Activated CD8-positive, alpha-beta T cell treated with anti-CD3 and anti-CD28 coated beads, Interleukin-2, amount 10 ng/mL, durations not matched to agents 7 days and 5 days (primary cell): Measurements from ENCODE around the gene CLTCL1. TPM values are rescaled to one million over a fixed set of nuclear protein-coding genes. Genes with fewer than 3 reads are reported as not detected.
"Not testable (repeated sequence)": the region's sequence is repeated elsewhere in the genome, so short reads cannot be mapped to it uniquely, and the experiment has no call there.

Experiments used
- ATAC-seq: fragments of 150-1000 bp; cut with Tn5 transposase; one replicate; pipeline ENCODE4 v1.10.0; 2021; ENCODE audit warnings: moderate library complexity
- CTCF ChIA-PET: fragments of 350-600 bp; sonication (Branson Sonifier 250); formaldehyde crosslinking; loops from one replicate; lab custom pipeline; 2021; ENCODE audit warnings: antibody characterized with exemption; lab: Charles Lee
- POLR2A ChIA-PET: fragments of 350-600 bp; sonication (Branson Sonifier 250); formaldehyde crosslinking; loops from one replicate; lab custom pipeline; 2021; ENCODE audit warnings: antibody characterized with exemption; lab: Charles Lee
- DNase-seq: peaks from one replicate; pipeline ENCODE4 v3.0.0-alpha.2; 2020
- H3K27ac Mint-ChIP-seq: one replicate; pipeline ENCODE4 v1.8.0; 2021; ENCODE audit warnings: mild to moderate bottlenecking, mixed read lengths
- H3K27me3 Mint-ChIP-seq: one replicate; pipeline ENCODE4 v1.8.0; 2021; ENCODE audit warnings: low read depth, mixed read lengths
- H3K36me3 Mint-ChIP-seq: one replicate; pipeline ENCODE4 v1.8.0; 2021; ENCODE audit warnings: low read depth, mixed read lengths
- H3K4me1 Mint-ChIP-seq: one replicate; pipeline ENCODE4 v1.8.0; 2021; ENCODE audit warnings: low read depth, mixed read lengths
- H3K4me3 Mint-ChIP-seq: one replicate; pipeline ENCODE4 v1.8.0; 2021; ENCODE audit warnings: mild to moderate bottlenecking, mixed read lengths
- H3K9me3 Mint-ChIP-seq: one replicate; pipeline ENCODE4 v1.8.0; 2022; ENCODE audit warnings: mixed read lengths; ENCODE audit not compliant: insufficient read depth
- total RNA-seq, 2 experiments: library from RNA; stranded (reverse); gene quantifications; one replicate each; pipeline ENCODE4 v1.2.3, GENCODE V29; 2021

Gene CLTCL1
- total RNA-seq, 2 experiments from 2014 or later, result 0.44 to 0.58 TPM

DNA sequence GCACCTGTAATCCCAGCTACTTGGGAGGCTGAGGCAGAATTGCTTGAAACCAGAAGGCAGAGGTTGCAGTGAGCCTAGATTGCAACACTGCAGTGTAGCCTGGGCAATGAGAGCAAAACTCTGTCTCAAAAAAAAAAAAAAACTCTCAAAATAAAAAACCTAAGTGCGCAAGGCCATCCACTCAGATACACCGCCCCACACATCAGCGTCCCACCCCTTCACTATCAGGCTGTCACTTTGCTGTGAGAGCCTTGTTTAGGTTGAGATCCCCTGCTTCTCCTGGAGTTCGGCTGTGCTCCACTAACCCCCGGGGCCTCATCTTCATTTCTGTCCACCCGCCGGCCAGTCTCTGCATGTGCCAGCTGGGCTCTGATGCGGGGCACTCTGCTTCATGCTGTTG is 125.1 kb downstream of the CLTCL1 start:
- no peak overlapping the region for H3K27ac Mint-ChIP-seq
- no peak overlapping the region for H3K4me3 Mint-ChIP-seq
- no peaks in the 10 kb centered on the region for H3K9me3 Mint-ChIP-seq
- H3K4me1 Mint-ChIP-seq, result peaks cover 13% of the 10 kb centered on the region
- no peaks in the 10 kb centered on the region for H3K36me3 Mint-ChIP-seq
- CTCF ChIA-PET, result no interaction called here
- POLR2A ChIA-PET, result no interaction called here
- DNase-seq (no peak), ATAC-seq (no peak)
- H3K27me3 Mint-ChIP-seq, result peaks cover 35% of the 10 kb centered on the region

DNA sequence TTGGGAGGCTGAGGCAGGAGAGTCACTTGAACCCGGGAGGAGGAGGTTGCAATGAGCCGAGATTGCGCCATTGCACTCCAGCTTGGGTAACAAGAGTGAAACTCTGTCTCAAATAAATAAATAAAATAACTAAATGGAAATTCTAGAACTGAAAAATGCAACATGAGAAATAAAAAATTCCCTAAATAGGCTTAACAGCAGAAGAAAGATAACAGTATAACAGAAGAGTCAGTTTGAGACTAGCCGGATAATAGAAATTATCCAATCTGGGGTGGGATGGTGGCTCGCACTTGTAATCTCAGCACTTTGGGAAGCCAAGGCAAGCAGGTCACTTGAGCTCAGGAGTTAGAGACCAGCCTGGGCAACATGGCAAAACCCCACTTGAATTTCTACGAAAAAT is 127.1 kb downstream of the CLTCL1 start:
- Mint-ChIP-seq H3K4me1 (peaks cover 4% of the 10 kb centered on the region), H3K9me3 (no peaks in the 10 kb centered on the region), H3K36me3 (no peaks in the 10 kb centered on the region), H3K27me3 (peaks cover 24% of the 10 kb centered on the region), H3K27ac (no peak overlapping the region), H3K4me3 (no peak overlapping the region)
- ATAC-seq, result no peak
- ChIA-PET POLR2A (no interaction called here), CTCF (no interaction called here)
- no peak for DNase-seq

DNA sequence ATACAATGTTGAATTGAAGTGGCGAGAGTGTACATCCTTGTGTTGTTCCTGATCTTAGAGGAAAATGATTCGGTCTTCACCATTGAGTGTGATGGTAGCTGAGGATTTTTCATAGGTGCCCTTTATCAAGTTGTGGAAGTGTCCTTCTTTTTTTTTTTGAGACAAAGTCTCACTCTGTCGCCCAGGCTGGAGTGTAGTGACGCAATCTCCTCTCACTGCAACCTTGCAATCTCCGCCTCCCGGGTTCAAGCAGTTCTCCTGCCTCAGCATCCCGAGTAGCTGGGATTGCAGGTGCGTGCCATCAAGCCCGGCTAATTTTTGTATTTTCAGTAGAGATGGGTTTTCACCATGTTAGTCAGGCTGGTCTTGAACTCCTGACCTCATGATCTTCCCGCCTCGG is 132.9 kb downstream of the CLTCL1 start:
- not testable (repeated sequence) for H3K36me3 Mint-ChIP-seq, H3K4me3 Mint-ChIP-seq, H3K27me3 Mint-ChIP-seq, H3K27ac Mint-ChIP-seq, ATAC-seq, H3K4me1 Mint-ChIP-seq, H3K9me3 Mint-ChIP-seq, DNase-seq
- CTCF ChIA-PET, result interaction anchor here (0.7 kb wide), 1 partner anchor 53 kb away, joined by 3 read pairs; no protein-coding TSS in a partner anchor
- POLR2A ChIA-PET, result interaction anchor here (0.8 kb wide), 1 partner anchor 26 kb away, joined by 3 read pairs; no protein-coding TSS in a partner anchor

DNA sequence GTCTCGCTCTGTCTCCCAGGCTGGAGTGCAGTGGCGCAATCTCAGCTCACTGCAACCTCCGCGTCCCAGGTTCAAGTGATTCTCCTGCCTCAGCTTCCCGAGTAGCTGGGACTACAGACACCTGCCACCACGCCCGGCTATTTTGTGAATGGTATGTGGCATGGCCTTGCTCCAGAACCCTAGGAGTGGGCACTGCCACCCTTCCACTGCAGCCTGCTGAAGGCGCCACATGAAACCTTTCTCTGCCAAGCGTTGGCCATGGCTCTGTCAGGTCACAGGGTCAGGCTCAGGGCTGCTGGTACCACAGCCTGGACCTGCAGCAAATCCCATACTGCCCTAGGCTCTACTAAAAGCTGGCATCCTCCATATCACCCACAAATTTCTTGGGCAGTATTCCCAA is 135.4 kb downstream of the CLTCL1 start:
- H3K9me3 Mint-ChIP-seq, DNase-seq, ATAC-seq, H3K36me3 Mint-ChIP-seq, POLR2A ChIA-PET, H3K4me1 Mint-ChIP-seq, H3K27ac Mint-ChIP-seq, H3K4me3 Mint-ChIP-seq: not testable (repeated sequence)
- peaks cover 24% of the 10 kb centered on the region for H3K27me3 Mint-ChIP-seq
- CTCF ChIA-PET, result interaction anchor here (2.8 kb wide), 1 partner anchor 12 kb away, joined by 16 read pairs; the partner anchor contains the start of gene ESS2

DNA sequence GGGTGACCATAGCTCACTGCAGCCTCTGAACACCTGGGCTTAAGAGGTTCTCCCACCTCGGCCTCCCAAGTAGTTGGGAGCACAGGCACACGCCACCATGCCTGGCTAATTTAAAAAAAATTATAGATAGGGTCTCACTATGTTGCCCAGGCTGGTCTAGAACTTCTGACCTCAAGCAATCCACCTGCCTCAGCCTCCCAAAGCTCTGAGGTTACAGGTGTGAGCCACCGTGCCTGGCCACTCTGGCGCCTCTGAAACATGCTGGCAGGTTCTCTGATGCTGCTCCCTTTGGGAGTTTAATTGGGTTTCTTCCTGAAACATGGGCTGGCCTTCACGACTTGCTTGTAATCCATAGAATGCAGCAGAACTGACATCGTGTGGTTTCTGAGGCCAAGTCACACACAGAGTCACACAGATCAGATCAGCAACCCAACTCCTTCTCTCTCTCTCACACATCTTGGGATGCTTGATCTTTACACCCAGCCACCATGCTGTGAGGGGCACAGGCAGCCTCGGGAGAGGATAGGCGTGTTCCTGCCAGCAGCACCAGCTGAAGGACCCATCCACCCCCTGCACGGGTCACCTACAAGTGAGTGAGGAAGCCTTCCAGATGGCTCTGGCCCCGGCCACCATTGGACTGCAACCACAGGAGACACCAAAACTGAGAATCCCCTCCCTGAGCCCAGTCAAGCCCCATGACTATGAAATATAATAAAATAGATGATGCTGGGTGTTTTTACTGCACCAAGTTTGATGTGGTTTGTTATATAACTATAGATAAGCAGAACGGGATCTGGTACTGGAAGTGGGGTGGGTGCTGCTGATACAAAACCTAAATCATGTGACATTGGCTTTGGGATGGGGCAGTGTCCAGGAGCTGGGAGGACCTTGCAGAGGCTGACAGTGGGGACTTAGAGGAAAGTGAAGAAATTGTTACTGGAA is 138.3 kb downstream of the CLTCL1 start:
- Mint-ChIP-seq H3K9me3 (no peaks in the 10 kb centered on the region), H3K36me3 (peaks cover 3% of the 10 kb centered on the region), H3K4me1 (peaks cover 4% of the 10 kb centered on the region), H3K27ac (no peak overlapping the region), H3K4me3 (no peak overlapping the region), H3K27me3 (peaks cover 30% of the 10 kb centered on the region)
- no peak for ATAC-seq
- no peak for DNase-seq
- ChIA-PET CTCF (no interaction called here), POLR2A (no interaction called here)

DNA sequence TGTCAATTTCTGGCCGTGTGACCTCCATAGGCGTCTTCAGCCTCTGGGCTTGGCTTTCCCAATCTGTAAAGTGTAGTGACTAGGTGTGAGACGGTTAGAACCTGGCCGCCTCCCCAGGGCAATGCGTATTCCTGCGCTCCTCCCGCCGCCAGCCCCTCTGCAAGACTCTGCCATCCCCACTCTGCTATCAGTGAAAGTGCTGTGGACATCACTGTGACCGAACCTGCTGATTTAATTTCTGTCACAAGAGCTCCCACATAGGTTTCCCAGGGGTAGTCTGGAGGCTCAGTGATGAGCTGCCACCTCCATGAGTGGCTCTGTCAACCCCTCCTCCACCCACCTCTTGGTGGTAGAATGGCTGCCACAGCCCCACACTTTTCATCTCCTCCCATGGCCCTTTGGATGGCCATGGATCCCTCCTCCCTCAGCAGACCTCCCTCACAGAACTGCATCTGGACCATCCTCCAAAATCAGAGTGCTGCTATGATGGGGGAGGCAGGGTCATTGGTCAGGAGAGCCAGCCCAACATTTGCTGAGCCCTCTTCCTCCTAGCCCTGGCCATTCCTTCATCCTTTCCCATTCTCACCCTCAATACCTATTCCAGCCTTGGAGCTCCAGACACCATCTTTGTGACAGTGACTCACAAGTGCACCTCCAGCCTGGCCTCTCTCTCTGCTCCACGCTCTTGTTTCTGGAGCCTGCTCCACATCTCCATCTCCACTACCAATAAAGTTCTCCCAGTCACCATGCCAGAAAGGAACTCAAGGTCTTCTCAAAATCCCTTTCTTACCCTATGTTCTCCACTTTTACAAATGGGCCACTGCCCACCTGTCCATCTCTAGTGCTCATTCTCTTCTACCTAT is 140.0 kb downstream of the CLTCL1 start:
- no peak overlapping the region for H3K27ac Mint-ChIP-seq
- no peak for ATAC-seq

DNA sequence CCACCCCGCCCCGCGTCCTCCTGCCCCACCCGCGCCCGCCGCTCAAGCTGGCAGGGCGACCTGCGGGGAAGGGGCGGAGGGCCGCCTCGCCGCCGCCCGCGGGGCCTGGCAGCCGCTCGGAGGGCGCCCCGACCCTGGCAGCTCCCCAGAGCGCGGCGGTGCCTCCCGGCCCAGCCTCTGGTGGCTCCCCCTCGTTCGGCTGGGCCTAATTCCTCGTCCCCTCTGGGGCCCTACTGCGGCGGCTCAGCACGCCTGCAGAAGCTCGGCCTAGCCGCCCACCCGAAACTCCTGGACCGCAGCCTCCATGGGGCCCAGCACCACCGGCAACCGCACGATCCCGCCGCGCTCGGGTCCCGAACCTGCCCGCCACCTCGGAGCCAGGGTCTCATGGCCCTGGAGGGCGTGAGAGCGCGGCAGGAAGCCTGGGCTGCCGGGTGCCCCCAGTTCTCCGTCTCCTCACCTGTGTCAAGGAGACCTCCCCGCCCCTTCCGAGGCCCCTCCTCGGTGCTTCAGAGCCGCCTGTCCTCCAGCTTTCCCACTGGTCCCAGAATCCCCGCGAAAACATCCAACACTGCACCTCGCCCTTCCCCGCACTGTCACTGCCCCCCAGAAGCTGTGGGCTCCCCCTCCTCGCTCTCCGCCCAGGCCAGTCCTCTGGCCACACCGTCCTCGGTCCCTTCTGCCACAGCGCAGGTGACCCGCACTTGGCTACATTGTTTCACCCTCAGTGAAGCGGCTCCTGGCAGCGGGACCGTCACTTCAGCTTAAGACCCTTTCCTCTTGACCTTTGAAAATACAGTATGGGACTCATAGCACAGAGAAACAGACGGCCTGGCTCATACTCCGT is 140.8 kb downstream of the CLTCL1 start:
- Mint-ChIP-seq H3K36me3 (peaks cover 3% of the 10 kb centered on the region), H3K4me3 (peak overlapping the region; percentile 55), H3K27me3 (peaks cover 45% of the 10 kb centered on the region), H3K9me3 (no peaks in the 10 kb centered on the region), H3K27ac (no peak overlapping the region), H3K4me1 (peaks cover 4% of the 10 kb centered on the region)
- DNase-seq (no peak), ATAC-seq (no peak)
- ChIA-PET CTCF (no interaction called here), POLR2A (no interaction called here)

More for the DNA sequence above, 140.0 kb downstream of the CLTCL1 start:
- H3K4me1 Mint-ChIP-seq, result peaks cover 4% of the 10 kb centered on the region
- H3K9me3 Mint-ChIP-seq, result no peaks in the 10 kb centered on the region
- DNase-seq, result no peak
- ChIA-PET POLR2A (no interaction called here), CTCF (no interaction called here)
- peak overlapping the region; percentile 55 for H3K4me3 Mint-ChIP-seq
- H3K27me3 Mint-ChIP-seq, result peaks cover 45% of the 10 kb centered on the region
- H3K36me3 Mint-ChIP-seq, result peaks cover 3% of the 10 kb centered on the region

DNA sequence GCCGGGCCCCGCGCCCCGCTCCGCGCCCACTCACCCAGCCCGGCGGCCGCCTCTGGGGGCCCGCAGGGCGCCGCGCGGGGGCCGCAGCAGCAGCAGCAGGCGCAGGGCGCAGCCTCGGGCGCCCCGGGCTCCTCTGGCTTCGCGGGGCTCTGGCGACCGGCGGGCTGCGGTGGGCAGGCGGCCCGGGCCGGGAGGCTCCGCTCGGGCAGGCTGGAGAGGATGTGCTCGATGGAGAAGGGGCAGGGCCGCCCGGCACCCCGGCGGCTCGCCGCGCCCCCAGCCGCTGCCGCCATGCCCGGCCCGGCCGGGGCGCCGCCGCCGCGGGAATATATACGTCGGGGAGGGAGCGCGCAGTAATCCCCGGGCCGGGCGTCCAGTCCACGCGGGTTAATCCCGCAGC is 141.5 kb downstream of the CLTCL1 start, which contains the start of gene GSC2:
TSS of gene GSC2 (minus strand) at position 302 of the 400 bp plus-strand sequence. CDS start at position 293, 9 bp downstream.
- POLR2A ChIA-PET, result no interaction called here
- peaks cover 44% of the 10 kb centered on the region for H3K27me3 Mint-ChIP-seq

DNA sequence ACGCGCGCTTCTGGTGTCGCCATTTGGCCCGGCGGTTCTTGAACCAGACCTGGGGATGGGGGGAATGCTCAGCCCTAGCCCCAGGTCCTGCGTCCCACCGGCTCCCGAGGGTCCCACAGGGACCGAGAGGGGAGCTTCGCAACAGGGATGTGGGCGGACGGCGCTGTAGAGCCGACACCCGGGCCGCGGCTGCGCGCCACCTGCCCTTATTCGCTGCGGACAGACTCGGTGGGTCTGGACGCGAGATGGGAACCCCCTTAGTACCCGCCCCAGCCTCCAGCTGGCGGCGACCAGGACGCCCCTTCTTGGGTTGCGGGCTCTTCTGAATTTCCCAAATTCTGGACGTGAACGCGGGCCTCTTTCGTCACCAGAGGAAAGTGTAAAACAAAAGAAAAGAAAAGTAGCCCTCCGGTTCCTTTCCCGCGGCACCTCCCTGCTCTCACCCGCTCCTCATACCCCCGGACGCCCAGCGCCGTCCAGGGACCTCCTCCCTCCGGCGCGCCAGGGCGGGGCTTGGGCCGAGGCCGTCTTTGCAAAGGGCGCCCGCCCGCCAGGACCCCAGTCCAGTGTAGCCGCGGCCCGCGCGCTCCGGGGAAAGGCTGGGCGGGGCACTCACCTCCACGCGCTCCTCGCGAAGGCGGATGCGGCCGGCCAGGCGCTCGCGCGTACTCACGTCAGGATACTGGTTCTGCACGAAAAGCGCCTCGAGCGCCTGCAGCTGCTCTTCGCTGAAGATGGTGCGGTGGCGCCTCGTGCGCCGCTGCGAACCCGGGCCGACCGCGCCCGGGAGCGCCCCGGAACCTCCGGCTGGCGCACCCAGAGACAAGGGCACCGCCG is 142.3 kb downstream of the CLTCL1 start:
- DNase-seq (peak; percentile 70), ATAC-seq (peak; percentile 42)
- CTCF ChIA-PET, result interaction anchor here (0.6 kb wide), 1 partner anchor 19 kb away, joined by 3 read pairs; no protein-coding TSS in a partner anchor
- Mint-ChIP-seq H3K4me3 (peak overlapping the region; percentile 52), H3K27ac (no peak overlapping the region), H3K9me3 (no peaks in the 10 kb centered on the region), H3K4me1 (peaks cover 9% of the 10 kb centered on the region), H3K27me3 (peaks cover 42% of the 10 kb centered on the region), H3K36me3 (peaks cover 4% of the 10 kb centered on the region)
- POLR2A ChIA-PET, result no interaction called here

More for the DNA sequence above, 141.5 kb downstream of the CLTCL1 start, which contains the start of gene GSC2:
- H3K4me3 Mint-ChIP-seq, result peak within 1 kb of the TSS; percentile 55
- peaks cover 4% of the 10 kb centered on the region for H3K4me1 Mint-ChIP-seq
- H3K9me3 Mint-ChIP-seq, result no peaks in the 10 kb centered on the region
- H3K27ac Mint-ChIP-seq, result no peak within 1 kb of the TSS
- H3K36me3 Mint-ChIP-seq, result peaks cover 3% of the 10 kb centered on the region
- CTCF ChIA-PET, result no interaction called here
- ATAC-seq (no peak), DNase-seq (no peak)

DNA sequence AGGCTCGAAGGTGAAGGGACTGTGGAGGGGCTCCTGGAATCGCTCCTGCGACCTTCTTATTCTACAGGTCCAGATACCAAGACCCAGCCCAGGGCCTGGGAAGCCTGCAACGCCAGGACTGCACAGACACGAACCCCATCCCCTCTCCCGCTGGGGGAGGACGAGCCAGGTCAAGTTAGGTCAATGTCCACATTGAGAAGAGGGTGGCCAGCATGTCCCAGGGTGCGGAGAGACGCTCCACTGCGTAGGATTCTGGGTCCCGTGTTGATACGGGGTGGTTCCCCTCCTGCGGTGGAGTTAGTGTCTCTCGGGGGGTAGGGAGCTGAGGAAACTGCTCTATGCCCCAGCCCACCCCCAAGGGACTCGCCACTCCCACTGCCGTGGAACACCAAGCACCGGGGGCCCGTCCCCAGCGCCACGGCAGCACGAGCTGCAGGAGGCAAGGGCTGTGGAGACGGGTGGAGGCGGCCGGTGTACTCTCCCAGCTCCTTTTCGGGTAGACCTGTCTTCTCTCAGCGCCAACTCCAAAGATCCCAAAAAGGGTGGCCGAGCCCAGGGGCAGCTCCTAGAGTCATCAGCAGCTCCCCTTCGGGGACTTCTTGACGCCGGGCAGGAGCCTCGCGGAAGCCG is 143.0 kb downstream of the CLTCL1 start:
- no peak overlapping the region for H3K27ac Mint-ChIP-seq
- DNase-seq (no peak), ATAC-seq (no peak)
- H3K9me3 Mint-ChIP-seq, result no peaks in the 10 kb centered on the region
- peaks cover 15% of the 10 kb centered on the region for H3K4me1 Mint-ChIP-seq
- CTCF ChIA-PET, result no interaction called here
- POLR2A ChIA-PET, result no interaction called here
- H3K36me3 Mint-ChIP-seq, result peaks cover 9% of the 10 kb centered on the region
- H3K27me3 Mint-ChIP-seq, result peaks cover 38% of the 10 kb centered on the region
- no peak overlapping the region for H3K4me3 Mint-ChIP-seq
